GM10266 (cell line): Measurements from ENCODE around the gene PCDHA1.
"Not testable (repeated sequence)": the region's sequence is repeated elsewhere in the genome, so short reads cannot be mapped to it uniquely, and the experiment has no call there.

Source experiments
- DNase-seq: peaks from one replicate; pipeline ENCODE4 v3.0.0; 2012; ENCODE audit errors: extremely low spot score
- TF ChIP-seq, protein P1 (sequence below): IDR thresholded peaks from 2 replicates; pipeline ENCODE4 v1.5.1; 2012; ENCODE audit warnings: mild to moderate bottlenecking, low read depth; ENCODE audit not compliant: control insufficient read depth, insufficient read depth; ENCODE audit errors: missing control alignments

The PCDHA1 gene

DNA sequence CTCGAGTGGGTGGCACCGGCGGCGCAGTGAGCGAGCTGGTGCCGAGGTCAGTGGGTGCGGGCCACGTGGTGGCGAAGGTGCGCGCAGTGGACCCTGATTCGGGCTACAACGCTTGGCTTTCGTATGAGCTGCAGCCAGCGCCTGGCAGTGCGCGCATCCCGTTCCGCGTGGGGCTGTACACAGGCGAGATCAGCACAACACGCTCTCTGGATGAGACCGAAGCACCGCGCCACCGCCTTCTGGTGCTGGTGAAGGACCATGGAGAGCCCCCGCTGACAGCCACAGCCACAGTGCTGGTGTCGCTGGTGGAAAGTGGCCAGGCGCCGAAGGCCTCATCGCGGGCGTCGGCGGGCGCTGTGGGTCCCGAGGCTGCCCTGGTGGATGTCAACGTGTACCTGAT, 37.5 kb downstream of the PCDHA1 start:
- DNase-seq = no peak
- TF ChIP-seq, protein P1, sequence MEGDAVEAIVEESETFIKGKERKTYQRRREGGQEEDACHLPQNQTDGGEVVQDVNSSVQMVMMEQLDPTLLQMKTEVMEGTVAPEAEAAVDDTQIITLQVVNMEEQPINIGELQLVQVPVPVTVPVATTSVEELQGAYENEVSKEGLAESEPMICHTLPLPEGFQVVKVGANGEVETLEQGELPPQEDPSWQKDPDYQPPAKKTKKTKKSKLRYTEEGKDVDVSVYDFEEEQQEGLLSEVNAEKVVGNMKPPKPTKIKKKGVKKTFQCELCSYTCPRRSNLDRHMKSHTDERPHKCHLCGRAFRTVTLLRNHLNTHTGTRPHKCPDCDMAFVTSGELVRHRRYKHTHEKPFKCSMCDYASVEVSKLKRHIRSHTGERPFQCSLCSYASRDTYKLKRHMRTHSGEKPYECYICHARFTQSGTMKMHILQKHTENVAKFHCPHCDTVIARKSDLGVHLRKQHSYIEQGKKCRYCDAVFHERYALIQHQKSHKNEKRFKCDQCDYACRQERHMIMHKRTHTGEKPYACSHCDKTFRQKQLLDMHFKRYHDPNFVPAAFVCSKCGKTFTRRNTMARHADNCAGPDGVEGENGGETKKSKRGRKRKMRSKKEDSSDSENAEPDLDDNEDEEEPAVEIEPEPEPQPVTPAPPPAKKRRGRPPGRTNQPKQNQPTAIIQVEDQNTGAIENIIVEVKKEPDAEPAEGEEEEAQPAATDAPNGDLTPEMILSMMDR = no peak

DNA sequence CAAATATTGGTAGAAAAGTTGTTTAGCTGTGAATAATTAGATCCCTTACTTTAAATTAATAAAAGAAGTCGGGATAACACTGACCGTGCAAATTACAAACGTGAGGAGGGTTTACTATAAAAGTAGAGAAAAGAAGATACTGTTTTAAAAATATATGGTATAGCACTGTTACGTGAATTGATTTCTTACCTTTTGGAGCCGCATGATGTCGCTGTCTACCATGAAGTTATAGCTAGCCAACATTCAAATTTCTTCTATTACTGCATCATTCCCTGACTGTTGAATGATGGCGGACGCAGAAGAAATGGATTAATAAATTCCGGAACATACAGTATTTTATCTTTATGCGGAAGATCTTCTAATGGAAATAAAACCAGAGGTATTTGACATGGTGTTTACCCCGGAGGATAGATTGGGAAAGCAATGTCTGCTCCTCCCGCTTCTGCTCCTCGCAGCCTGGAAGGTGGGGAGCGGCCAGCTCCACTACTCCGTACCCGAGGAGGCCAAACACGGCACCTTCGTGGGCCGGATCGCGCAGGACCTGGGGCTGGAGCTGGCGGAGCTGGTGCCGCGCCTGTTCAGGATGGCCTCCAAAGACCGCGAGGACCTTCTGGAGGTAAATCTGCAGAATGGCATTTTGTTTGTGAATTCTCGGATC, 41.9 kb downstream of the PCDHA1 start, which contains the start of gene PCDHA6:
Gene PCDHA6 (plus strand): TSS at position 257 of the 658 bp plus-strand sequence. CDS start 132 bp downstream, at position 389.
- DNase-seq = no peak
- TF ChIP-seq, protein P1 = no peak

DNA sequence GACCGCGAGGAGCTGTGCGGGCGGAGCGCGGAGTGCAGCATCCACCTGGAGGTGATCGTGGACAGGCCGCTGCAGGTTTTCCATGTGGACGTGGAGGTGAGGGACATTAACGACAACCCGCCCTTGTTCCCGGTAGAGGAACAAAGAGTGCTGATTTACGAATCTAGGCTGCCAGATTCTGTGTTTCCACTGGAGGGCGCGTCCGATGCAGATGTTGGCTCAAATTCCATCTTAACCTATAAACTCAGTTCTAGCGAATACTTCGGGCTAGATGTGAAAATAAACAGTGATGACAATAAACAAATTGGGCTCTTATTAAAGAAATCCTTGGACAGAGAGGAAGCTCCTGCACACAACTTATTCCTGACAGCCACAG, 42.4 kb downstream of the PCDHA1 start:
- TF ChIP-seq, protein P1 = no peak
- no peak for DNase-seq

GRCh38 chr5:140829511-140830501, 43.9 kb downstream of the PCDHA1 start:
- DNase-seq = not testable (repeated sequence)

GRCh38 chr5:140833993-140834392, 48.1 kb downstream of the PCDHA1 start, which contains the start of gene PCDHA7:
PCDHA7 (plus strand) TSS chr5:140834269; CDS start chr5:140834384, 115 bp downstream.
- no peak for DNase-seq

GRCh38 chr5:140834439-140835008, 48.6 kb downstream of the PCDHA1 start:
- DNase-seq = not testable (repeated sequence)

More at GRCh38 chr5:140833993-140834392, 48.1 kb downstream of the PCDHA1 start, which contains the start of gene PCDHA7:
- TF ChIP-seq, protein P1 = no peak

GRCh38 chr5:140835622-140836510, 49.9 kb downstream of the PCDHA1 start:
- TF ChIP-seq, protein P1 = no peak
- no peak for DNase-seq
